Suprapubic skin (tissue), 3 donors: ENCODE measurements around the gene INTS6L.

ENCODE experiments used
- POLR2A ChIP-seq, 2 donors: fragments of 450-650 bp; IDR thresholded peaks; one replicate each; pipeline ENCODE4 v1.6.1; 2017; ENCODE audit warnings: antibody characterized with exemption in 2 of 2, mild to moderate bottlenecking in 2 of 2, moderate library complexity in 2 of 2
- TF ChIP-seq, protein P1 (sequence below), 2 donors: fragments of 200-600 bp in 1 of 2; fragments of 450-650 bp in 1 of 2; sonication (generic) in 1 of 2; IDR thresholded peaks; one replicate each; pipeline ENCODE4 v1.5.1; 2016 to 2019; ENCODE audit warnings: antibody characterized with exemption in 2 of 2, mild to moderate bottlenecking in 1 of 2, moderate library complexity in 1 of 2

DNA sequence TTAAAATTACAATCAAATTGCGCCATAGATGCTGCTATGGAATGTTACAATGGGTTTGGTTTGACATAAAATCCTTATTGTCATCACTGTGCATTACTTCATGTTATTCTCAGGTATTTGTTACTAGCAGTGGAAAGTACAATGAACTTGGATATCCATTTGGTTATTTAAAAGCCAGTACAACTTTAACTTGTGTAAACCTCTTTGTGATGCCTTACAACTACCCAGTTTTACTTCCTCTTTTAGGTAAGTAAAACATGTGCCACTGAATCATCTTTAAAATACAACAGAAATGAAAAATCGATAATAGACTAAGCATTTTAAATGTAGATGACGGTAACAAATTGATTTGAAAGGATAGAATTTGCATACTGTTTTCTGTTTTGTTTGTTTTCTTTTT, 35.6 kb downstream of the INTS6L start:
- TF ChIP-seq, protein P1, sequence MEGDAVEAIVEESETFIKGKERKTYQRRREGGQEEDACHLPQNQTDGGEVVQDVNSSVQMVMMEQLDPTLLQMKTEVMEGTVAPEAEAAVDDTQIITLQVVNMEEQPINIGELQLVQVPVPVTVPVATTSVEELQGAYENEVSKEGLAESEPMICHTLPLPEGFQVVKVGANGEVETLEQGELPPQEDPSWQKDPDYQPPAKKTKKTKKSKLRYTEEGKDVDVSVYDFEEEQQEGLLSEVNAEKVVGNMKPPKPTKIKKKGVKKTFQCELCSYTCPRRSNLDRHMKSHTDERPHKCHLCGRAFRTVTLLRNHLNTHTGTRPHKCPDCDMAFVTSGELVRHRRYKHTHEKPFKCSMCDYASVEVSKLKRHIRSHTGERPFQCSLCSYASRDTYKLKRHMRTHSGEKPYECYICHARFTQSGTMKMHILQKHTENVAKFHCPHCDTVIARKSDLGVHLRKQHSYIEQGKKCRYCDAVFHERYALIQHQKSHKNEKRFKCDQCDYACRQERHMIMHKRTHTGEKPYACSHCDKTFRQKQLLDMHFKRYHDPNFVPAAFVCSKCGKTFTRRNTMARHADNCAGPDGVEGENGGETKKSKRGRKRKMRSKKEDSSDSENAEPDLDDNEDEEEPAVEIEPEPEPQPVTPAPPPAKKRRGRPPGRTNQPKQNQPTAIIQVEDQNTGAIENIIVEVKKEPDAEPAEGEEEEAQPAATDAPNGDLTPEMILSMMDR (IDR thresholded peaks at IDR 0.05): no peak
- no peak for TF ChIP-seq POLR2A (IDR thresholded peaks at IDR 0.05)
